NOMO-1 treated with dmso at 0.1 percent for 144 hours (cell line): ENCODE results near the gene TMEM154.

Experiments
- DNase-seq: peaks from one replicate; lab custom pipeline; 2025; ENCODE audit not compliant: unreplicated experiment; lab: John Stamatoyannopoulos, UW

Gene TMEM154

DNA sequence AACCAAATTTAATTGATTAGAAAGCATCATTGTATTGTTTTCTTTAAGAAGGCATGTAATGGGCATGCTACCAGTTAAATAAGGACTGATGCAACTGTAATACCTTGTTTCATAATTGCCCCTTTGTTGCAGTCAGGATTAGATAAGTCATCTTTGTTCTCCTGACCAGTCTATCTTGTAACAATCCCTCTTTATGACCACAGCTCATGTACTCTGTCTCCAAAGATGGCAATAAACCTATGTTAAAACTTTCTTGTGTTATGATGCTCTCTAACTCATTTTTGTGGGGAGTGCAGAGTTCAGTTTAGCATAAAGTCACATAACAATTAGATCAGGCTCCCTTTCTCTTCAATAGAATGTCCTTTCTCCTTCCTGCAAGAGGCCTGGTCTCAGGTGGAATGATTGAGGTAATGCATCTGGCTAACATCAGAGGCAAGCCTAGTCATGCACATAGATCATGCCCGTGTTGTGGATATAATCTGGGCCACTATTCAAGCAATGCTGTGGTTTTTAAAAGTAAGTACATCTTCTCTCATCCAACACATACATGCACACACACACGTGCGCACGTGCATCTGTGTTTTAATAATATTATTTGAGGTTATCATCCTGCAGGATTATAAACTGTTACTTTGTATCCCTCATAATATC, 45.6 kb downstream of the TMEM154 start:
- DNase-seq, result no peak

DNA sequence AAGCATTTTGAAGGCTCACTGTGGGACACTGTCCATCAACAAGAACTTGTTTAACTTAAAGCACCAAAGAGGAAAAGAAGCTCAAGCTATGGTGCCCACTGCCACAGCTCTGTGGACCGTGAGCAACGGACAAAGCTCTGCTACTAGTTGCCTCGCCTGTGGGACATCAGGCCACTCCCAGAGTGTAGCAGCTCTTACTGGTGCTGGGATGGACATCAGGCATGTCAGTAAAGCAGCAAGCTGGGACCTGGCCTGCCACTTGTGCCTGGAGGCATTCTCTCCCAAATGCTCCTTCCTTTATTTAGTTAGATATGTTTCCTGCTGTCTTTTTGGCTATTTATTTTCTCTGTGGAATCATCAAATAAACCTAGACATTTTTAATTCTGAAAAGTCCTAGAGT, 46.7 kb downstream of the TMEM154 start:
- no peak for DNase-seq

GRCh38 chr4:152630324-152630723, 49.5 kb downstream of the TMEM154 start:
- DNase-seq, result no peak

GRCh38 chr4:152629908-152630307, 49.9 kb downstream of the TMEM154 start:
- DNase-seq, result no peak

- no peak for DNase-seq
Measured at GRCh38 chr4:152628128-152628527, 51.7 kb downstream of the TMEM154 start.

DNA sequence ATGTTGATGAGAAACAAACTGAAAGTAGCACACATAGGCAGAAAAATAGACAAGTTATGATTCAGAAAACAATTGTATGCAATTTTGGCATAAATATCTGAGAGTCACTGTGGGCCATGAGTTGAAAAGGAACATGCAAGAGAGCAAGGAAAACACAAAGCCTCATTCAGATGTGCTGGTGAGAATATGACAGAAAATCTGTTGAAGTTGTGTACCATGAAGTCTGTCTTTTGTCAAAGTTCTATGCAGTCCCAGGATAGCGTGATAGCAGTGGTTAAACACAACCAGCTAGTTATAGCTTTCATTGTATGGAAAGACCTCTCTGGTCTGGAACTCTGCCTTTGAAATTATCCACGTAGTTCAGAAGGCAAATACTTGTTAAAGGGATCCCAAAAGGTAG, 53.0 kb downstream of the TMEM154 start:
- DNase-seq, result no peak

DNA sequence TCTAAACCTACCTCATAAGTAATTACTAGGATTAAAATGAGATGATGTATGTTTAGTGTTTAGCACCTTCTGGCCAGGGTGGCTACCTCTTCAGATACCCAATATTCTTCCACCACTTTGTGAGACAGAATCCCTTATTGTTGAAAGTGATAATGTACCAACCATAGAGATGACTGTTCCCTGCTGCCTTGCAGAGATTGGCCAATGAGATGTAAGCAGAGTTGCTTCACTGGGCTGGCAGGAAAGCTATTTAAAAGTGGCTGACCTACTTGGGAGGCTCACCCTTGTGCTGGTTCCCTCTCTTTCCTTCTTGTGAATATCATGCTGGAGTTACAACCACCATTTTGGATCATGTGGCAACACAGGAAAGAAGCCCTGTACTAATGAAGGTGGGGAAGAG, 58.9 kb downstream of the TMEM154 start:
- no peak for DNase-seq

GRCh38 chr4:152620218-152620617, 59.6 kb downstream of the TMEM154 start:
- no peak for DNase-seq

DNA sequence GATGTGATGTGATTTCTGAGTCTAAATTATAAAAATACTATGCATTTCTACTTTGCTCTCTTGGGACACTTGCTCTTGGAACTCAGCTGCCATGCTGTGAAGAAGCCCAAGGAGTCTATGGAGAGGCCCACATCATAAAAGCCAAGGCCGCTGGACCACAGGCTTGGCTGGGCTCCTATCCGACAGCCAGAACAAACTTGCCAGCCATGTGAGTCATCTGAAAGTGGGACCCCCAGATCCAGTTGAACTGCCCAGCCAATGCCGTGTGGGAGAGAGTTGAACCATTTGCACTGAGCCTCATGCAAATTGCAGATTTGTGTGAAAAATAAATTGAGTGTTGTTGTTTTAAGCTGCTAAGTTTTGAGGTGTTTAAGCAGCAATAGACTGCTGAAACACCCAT, 60.2 kb downstream of the TMEM154 start:
- no peak for DNase-seq

DNA sequence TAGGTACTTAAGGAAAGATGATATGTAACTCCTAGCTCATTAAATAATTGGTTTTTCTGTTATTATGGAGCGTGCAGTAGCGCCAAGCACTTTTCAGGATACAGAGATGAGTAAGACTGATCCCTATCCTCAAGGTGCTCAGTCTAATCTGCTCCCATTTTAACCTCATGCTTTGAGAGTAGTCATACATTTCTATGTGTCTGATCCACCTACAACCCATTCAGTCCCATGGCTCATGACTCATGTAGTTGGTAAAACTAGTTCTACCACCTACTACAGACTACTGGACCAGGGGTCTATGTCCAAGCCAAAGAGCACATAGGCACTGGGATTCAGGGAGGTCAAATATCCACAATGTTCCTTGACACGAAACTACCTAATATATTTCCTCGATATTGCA, 60.8 kb downstream of the TMEM154 start:
- DNase-seq, result no peak

DNA sequence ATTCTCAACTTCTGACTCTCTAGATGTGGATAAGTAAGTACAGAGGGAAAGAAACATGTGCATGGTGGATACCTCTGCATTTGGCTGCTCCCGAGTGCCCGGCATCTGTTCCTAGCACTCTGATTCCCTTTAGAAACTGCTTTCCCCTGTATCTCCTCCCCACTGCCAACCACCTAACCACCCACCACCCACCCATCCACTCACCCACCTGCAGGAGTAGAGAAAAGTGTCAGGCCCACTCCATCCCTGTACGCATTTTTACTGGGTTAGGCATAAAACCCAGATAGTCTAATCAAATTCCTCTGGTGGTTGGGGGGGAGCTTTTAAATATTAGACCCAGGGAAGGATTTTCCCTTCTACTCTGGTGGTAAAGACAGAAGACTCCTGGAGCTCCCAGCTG, 63.0 kb downstream of the TMEM154 start:
- DNase-seq, result no peak

DNA sequence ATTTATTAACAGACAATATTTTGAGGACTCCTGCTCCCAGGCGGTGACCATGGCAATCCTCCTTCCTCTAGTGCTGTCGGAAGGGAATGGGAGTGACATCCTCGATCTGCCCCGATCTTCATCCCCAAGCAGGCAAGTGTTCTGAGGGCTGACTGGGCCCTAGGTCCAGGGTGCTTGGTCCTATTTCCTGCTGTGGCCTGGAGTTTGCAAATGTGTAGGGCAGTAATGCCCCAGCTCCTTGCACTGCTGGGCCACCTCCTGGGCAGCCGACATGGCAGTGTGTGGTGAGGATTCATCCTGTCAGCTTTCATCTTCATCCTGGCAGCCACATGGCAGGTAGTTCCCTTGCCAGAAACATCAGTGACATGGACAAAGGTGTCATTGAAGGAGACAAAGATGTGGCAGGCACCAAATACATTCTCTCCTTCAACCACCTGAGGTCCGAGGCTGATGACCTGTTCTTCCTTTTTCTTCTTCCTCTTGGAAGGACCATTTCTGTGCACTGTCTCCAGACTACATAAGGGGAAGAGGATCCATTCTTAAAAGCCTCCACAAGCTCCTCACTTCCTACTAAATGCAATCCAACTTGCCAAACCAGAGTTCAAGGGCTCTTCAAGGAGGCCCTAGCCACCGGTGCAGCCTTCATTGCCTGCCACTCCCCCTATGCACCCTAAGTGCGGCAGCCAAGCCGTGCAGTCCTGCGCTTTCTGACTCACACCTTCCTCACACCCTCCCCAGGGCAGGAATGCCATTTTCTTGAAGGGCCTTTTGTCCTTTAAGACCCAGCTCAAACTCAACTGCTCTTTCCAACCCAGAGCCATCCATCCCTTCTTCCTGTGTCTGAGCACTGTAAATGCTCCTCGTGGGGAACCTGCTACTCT, 65.7 kb downstream of the TMEM154 start:
- no peak for DNase-seq

GRCh38 chr4:152613351-152613750, 66.4 kb downstream of the TMEM154 start:
- no peak for DNase-seq

DNA sequence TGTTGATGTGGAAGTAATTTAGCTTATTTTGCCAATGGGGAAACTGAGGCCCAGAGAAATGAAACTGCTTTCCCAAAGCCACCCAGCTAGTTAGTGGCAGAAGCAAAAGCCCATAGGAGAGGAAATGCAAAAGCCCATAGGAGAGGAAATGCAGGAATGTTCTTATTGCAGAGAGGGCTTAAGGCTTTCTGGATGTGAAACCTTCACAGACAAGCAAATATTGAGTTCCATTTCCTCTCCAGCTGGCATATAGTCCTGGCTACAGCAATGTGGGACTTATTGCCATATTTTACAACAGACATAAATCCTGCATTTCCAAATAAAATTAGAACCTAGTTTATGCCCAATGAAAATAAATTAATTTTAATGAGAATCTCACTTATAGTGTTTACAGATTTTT, 69.7 kb downstream of the TMEM154 start:
- no peak for DNase-seq

- no peak for DNase-seq
Measured at GRCh38 chr4:152609481-152609880, 70.3 kb downstream of the TMEM154 start.

DNA sequence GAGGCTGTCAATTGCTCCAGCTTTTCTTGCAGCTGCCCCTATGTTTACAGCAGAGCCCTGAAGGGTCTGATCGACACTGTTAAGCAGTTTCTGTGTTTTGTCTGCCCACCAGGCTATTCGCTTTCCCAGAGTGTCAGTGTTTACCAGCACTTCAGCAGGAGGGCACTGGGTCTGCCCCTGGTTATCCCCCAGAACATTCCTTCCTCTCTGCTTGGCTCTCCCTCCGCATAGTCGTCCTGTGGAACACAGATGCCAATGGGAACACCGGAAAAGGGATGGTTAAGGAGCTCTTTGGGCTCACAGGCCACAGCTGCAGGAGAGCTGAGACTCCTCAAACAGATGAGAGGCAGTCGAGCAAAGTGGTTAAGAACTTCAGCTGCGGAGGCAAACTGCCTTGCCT, 72.6 kb downstream of the TMEM154 start:
- DNase-seq, result no peak

DNA sequence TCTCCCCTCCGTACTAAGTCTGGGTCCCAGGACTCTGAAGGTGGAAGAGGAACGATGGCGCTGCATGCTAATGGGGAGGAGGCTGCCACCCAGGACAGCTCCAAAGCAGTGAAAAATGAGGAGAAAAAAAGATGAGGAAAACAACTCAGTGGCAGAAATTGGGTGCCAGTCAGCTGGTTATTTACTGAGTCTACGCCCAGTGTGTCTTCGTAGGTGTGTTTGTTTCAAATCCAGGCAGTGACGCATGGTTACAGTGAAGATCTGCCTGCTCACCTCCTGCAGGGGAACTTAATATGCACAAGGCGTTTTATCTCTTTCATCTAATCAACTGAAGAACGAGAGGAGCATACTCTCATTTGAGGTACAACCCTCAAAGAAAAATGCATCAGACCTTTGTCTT, 73.0 kb downstream of the TMEM154 start:
- no peak for DNase-seq

- DNase-seq, result no peak
Measured at GRCh38 chr4:152605641-152606335, 74.0 kb downstream of the TMEM154 start.

DNA sequence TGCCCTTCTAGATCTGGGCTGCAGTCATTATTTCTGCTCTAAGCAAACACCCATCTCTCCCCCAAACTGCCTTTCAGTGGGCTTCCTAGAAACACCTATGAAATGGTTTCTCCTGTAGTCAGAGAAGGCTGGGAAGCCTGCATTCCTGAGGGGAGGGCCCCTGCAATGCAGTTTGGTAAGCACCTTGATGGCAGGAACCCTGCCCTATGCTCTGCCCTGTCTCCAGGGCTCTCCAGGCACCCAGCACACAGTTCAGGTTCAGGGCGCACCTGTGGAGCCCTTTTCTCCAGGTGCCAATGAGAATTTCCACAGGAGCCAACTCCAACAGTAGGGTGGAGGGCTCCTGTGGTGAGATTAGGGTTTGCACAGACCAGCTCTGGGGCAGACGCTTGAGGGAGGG, 74.8 kb downstream of the TMEM154 start:
- no peak for DNase-seq

DNA sequence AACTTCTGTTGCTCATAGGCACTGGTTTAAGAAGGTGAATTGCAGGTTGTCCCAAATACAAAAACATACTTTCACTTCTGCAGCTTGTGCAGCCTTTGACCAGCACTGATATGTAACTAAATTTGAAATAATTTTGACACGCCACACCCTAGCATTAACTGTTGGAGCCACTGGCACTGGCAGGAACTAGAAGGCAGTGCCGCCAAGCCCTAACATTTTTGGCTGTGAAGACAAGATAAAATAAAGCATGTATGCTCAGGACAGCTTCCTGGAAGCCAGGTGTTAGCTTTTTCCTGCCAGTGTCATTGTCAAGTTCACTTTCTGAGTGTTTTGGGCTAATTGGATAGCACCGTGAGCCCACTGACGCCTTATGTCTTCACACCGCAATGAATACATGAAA, 78.6 kb downstream of the TMEM154 start:
- no peak for DNase-seq

- no peak for DNase-seq
Measured at GRCh38 chr4:152599636-152600035, 80.2 kb downstream of the TMEM154 start.

DNA sequence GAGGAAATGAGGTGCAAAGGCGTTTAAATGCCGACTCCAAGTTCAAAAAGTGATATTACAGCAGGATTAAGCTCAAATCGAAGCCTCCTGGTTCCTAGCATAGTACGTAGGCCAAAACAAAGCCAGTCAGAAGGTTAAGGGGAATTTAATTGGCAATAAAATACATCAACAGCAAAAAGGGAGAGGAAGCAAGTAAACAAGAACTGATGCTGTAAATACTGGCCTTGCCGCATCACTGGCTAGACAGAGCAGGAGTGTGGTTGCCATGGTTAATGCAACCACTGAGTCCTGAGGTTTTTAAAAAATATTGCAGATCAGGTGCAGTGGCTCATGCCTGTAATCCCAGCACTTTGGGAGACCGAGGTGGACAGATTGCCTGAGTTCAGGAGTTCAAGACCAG, 80.7 kb downstream of the TMEM154 start:
- DNase-seq, result no peak
